ENCODE data around the gene DCLK1.
A peak's percentile ranks its signal among the peaks of the same experiment; 100 is the strongest.

DCLK1 gene

GRCh38 chr13:35865341-35866240, 265.6 kb downstream of the DCLK1 start:
- Histone ChIP-seq H3K9ac (ENCODE audit: low read length) (no peak overlapping the region), H3K9me3 (ENCODE audit: control insufficient read depth, low read depth, low read length) (no peaks in the 10 kb centered on the region), H3K36me3 (ENCODE audit: control insufficient read depth, low read depth, low read length) (no peaks in the 10 kb centered on the region), H3K4me1 (ENCODE audit: control insufficient read depth, low read depth, low read length) (no peaks in the 10 kb centered on the region), H3K4me3 (ENCODE audit: low read length) (no peak overlapping the region), H3K27me3 (ENCODE audit: control insufficient read depth, insufficient read depth, low read length) (no peaks in the 10 kb centered on the region), H3K27ac (ENCODE audit: low read length) (no peak overlapping the region)

DNA sequence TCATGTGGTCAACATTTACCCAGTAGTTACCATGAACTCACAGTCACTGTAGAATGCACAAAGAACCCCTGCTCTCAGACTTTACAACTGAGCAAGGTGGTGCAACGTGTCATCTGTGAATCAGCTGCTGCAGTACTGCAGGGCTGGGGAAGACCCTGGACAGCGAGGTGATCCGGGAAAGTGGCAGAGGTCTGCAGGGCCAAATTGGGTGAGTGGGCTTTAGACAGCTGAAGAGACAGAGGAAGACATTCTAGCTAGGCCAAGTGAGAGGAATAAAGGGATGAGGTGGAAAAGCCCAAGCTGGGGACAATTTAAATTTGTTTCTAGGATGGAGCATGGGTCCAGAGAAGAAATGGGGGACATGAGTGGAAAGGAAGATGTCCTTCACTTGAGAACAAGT, 270.5 kb downstream of the DCLK1 start:
- Histone ChIP-seq H3K36me3 (ENCODE audit: control insufficient read depth, low read depth, low read length) (no peaks in the 10 kb centered on the region), H3K27ac (ENCODE audit: low read length) (no peak overlapping the region), H3K9ac (ENCODE audit: low read length) (no peak overlapping the region), H3K27me3 (ENCODE audit: control insufficient read depth, insufficient read depth, low read length) (no peaks in the 10 kb centered on the region), H3K4me1 (ENCODE audit: control insufficient read depth, low read depth, low read length) (peaks cover 45% of the 10 kb centered on the region), H3K4me3 (ENCODE audit: low read length) (no peak overlapping the region), H3K9me3 (ENCODE audit: control insufficient read depth, low read depth, low read length) (no peaks in the 10 kb centered on the region)

DNA sequence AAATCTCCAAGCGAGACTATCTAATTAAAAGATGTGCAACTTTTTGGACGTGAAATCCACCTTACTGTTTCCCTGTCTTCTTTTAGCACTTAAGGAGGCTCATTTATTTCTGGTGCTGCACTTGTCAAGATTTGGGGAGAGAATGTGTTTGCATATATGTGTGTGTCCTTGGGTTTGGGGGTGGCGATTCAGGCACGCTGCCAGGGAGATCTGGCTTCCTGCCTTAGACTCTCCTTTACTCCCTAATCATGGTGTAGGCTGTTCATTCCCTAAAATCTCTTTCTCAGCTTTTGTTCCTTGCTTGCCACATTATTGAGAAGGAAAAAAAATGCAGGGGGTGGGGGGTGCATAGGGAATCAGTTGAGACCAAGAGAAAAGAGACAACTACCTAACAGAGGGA, 271.2 kb downstream of the DCLK1 start:
- Histone ChIP-seq H3K4me3 (ENCODE audit: low read length) (no peak overlapping the region), H3K4me1 (ENCODE audit: control insufficient read depth, low read depth, low read length) (peaks cover 49% of the 10 kb centered on the region), H3K9me3 (ENCODE audit: control insufficient read depth, low read depth, low read length) (no peaks in the 10 kb centered on the region), H3K27ac (ENCODE audit: low read length) (no peak overlapping the region), H3K36me3 (ENCODE audit: control insufficient read depth, low read depth, low read length) (no peaks in the 10 kb centered on the region), H3K9ac (ENCODE audit: low read length) (no peak overlapping the region), H3K27me3 (ENCODE audit: control insufficient read depth, insufficient read depth, low read length) (no peaks in the 10 kb centered on the region)

DNA sequence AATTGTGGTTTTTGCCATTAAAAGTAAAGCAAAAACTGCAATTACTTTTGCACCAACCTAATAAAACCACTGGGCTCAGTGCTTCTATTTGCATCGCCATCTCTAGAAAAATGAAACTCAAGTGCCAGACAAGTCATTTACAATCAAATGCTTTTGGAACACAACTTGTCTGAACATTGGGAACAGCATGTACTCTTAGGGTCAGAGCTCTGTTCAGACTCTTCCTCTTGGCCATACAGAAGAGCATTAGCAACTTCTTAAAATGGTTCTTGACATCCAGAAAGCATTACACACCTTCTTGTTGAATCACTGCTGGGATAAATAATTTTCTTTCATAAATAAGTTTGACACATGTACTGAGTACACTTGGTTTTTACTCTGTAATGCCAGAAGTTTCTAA, 272.5 kb downstream of the DCLK1 start:
- Histone ChIP-seq H3K4me3 (ENCODE audit: low read length) (no peak overlapping the region), H3K36me3 (ENCODE audit: control insufficient read depth, low read depth, low read length) (no peaks in the 10 kb centered on the region), H3K27me3 (ENCODE audit: control insufficient read depth, insufficient read depth, low read length) (no peaks in the 10 kb centered on the region), H3K9me3 (ENCODE audit: control insufficient read depth, low read depth, low read length) (no peaks in the 10 kb centered on the region), H3K9ac (ENCODE audit: low read length) (no peak overlapping the region), H3K27ac (ENCODE audit: low read length) (no peak overlapping the region), H3K4me1 (ENCODE audit: control insufficient read depth, low read depth, low read length) (peaks cover 59% of the 10 kb centered on the region)

DNA sequence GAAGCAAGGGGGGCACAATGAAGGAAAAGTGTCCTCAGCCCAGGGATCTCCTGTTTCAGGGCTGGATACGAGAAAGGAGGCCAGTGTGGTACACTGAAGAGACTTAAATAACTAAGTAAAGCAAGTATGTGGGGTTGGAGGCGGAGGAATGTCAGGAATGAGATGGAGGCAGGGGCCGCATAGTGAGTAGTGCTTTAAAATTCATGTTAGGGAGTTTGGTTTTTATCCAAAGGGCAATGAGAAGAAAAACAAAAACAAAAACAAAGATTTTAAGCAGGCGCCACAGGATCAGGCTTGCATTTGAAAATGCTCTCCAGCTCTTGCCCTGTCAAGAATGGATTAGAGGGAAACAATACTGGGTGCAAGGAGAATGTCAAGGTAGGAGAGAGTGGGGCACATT, 273.4 kb downstream of the DCLK1 start:
- peak overlapping the region; percentile 15 for H3K9ac ChIP-seq (ENCODE audit: low read length)
- peak overlapping the region; percentile 68 for H3K27ac ChIP-seq (ENCODE audit: low read length)
- peak overlapping the region; percentile 32 for H3K4me3 ChIP-seq (ENCODE audit: low read length)
- H3K4me1 ChIP-seq (ENCODE audit: control insufficient read depth, low read depth, low read length): peaks cover 59% of the 10 kb centered on the region
- H3K27me3 ChIP-seq (ENCODE audit: control insufficient read depth, insufficient read depth, low read length): no peaks in the 10 kb centered on the region
- H3K36me3 ChIP-seq (ENCODE audit: control insufficient read depth, low read depth, low read length): peaks cover 3% of the 10 kb centered on the region
- no peaks in the 10 kb centered on the region for H3K9me3 ChIP-seq (ENCODE audit: control insufficient read depth, low read depth, low read length)

DNA sequence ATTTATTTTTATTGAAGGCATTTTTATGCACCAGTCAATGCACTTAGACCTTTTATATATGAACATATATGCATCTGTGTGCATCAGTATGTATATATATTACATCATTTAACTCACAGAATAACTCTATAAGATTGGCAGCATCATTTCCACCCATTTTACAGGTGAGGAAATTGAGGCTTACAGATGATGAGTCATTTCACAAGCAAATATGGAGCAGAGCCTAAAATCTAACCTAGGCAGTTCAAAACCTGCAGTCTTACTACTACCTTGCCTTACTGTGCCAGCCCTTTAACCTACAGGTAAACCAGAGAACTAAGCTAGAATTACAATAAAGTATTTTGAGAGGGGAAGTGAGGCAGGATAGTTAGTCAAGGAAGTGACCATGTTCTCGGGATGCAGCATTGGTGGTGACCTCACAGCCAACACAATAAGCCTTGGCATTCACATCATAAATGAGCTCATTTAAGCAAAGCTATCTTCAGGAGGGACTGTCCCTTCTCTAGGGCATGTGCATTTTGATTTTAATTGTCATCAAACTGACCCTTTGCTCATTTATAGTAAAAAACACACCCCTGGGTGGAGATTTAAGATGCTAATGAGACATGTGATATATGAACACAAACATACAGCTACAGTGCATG, 274.3 kb downstream of the DCLK1 start:
- H3K9ac ChIP-seq (ENCODE audit: low read length): peak overlapping the region; percentile 15
- peak overlapping the region; percentile 68 for H3K27ac ChIP-seq (ENCODE audit: low read length)
- peak overlapping the region; percentile 32 for H3K4me3 ChIP-seq (ENCODE audit: low read length)
- H3K9me3 ChIP-seq (ENCODE audit: control insufficient read depth, low read depth, low read length): no peaks in the 10 kb centered on the region
- peaks cover 7% of the 10 kb centered on the region for H3K36me3 ChIP-seq (ENCODE audit: control insufficient read depth, low read depth, low read length)
- H3K4me1 ChIP-seq (ENCODE audit: control insufficient read depth, low read depth, low read length): peaks cover 59% of the 10 kb centered on the region
- no peaks in the 10 kb centered on the region for H3K27me3 ChIP-seq (ENCODE audit: control insufficient read depth, insufficient read depth, low read length)

DNA sequence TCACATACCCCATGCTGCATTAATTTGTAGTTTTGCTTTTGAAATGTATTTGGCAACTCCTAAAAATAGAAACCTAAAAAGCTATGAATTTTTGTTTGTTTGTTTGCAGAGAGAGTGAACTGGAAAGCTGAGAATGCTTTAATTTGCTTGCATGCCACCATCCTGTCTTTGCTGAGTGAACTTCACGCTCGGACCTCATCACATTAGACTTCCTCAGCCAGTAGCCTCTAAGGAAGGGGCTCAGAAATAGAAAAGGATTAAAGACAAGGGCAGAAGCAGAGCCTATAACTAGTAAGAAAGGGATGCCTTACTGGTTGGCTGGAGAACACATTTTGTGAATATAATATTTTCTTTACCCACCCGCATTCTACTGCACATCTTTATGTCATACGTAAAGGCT, 275.1 kb downstream of the DCLK1 start:
- H3K27me3 ChIP-seq (ENCODE audit: control insufficient read depth, insufficient read depth, low read length): no peaks in the 10 kb centered on the region
- peaks cover 7% of the 10 kb centered on the region for H3K36me3 ChIP-seq (ENCODE audit: control insufficient read depth, low read depth, low read length)
- peak overlapping the region; percentile 63 for H3K9ac ChIP-seq (ENCODE audit: low read length)
- H3K4me1 ChIP-seq (ENCODE audit: control insufficient read depth, low read depth, low read length): peaks cover 59% of the 10 kb centered on the region
- peak overlapping the region; percentile 66 for H3K27ac ChIP-seq (ENCODE audit: low read length)
- H3K9me3 ChIP-seq (ENCODE audit: control insufficient read depth, low read depth, low read length): no peaks in the 10 kb centered on the region
- H3K4me3 ChIP-seq (ENCODE audit: low read length): peak overlapping the region; percentile 63

- Histone ChIP-seq H3K4me1 (ENCODE audit: control insufficient read depth, low read depth, low read length) (peaks cover 59% of the 10 kb centered on the region), H3K9ac (ENCODE audit: low read length) (peak overlapping the region; percentile 63), H3K9me3 (ENCODE audit: control insufficient read depth, low read depth, low read length) (no peaks in the 10 kb centered on the region), H3K36me3 (ENCODE audit: control insufficient read depth, low read depth, low read length) (peaks cover 7% of the 10 kb centered on the region), H3K27ac (ENCODE audit: low read length) (peak overlapping the region; percentile 66), H3K4me3 (ENCODE audit: low read length) (peak overlapping the region; percentile 63), H3K27me3 (ENCODE audit: control insufficient read depth, insufficient read depth, low read length) (no peaks in the 10 kb centered on the region)
Measured at GRCh38 chr13:35855531-35856019, 275.6 kb downstream of the DCLK1 start.

DNA sequence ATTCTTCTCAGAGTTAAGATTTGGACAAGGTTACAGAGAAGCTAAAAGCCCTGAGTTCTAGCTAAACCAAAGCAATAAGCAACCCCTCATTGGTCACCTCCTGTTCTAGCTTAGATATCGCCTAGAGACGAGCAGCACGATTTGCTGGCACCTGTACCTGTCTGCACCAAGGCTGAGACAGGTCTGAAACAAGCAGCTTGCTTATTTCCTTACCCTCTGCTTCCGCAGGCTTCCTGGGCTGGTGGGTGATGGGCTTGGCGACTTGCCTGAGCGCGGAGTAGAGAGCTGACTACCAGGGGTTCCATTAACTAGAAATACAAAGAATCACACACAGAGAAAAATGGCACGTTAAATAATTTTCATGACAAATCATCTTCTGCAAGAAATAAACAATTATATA, 276.9 kb downstream of the DCLK1 start:
- H3K27ac ChIP-seq (ENCODE audit: low read length): no peak overlapping the region
- H3K9me3 ChIP-seq (ENCODE audit: control insufficient read depth, low read depth, low read length): no peaks in the 10 kb centered on the region
- peak overlapping the region; percentile 63 for H3K4me3 ChIP-seq (ENCODE audit: low read length)
- H3K9ac ChIP-seq (ENCODE audit: low read length): no peak overlapping the region
- H3K4me1 ChIP-seq (ENCODE audit: control insufficient read depth, low read depth, low read length): peaks cover 57% of the 10 kb centered on the region
- H3K36me3 ChIP-seq (ENCODE audit: control insufficient read depth, low read depth, low read length): peaks cover 7% of the 10 kb centered on the region
- no peaks in the 10 kb centered on the region for H3K27me3 ChIP-seq (ENCODE audit: control insufficient read depth, insufficient read depth, low read length)

- peaks cover 39% of the 10 kb centered on the region for H3K4me1 ChIP-seq (ENCODE audit: control insufficient read depth, low read depth, low read length)
- H3K36me3 ChIP-seq (ENCODE audit: control insufficient read depth, low read depth, low read length): peaks cover 7% of the 10 kb centered on the region
- no peaks in the 10 kb centered on the region for H3K27me3 ChIP-seq (ENCODE audit: control insufficient read depth, insufficient read depth, low read length)
- no peaks in the 10 kb centered on the region for H3K9me3 ChIP-seq (ENCODE audit: control insufficient read depth, low read depth, low read length)
- no peak overlapping the region for H3K4me3 ChIP-seq (ENCODE audit: low read length)
- H3K9ac ChIP-seq (ENCODE audit: low read length): no peak overlapping the region
- no peak overlapping the region for H3K27ac ChIP-seq (ENCODE audit: low read length)
Measured at GRCh38 chr13:35851881-35852280, 279.3 kb downstream of the DCLK1 start.

- no peaks in the 10 kb centered on the region for H3K9me3 ChIP-seq (ENCODE audit: control insufficient read depth, low read depth, low read length)
- H3K4me3 ChIP-seq (ENCODE audit: low read length): no peak overlapping the region
- H3K4me1 ChIP-seq (ENCODE audit: control insufficient read depth, low read depth, low read length): peaks cover 33% of the 10 kb centered on the region
- H3K36me3 ChIP-seq (ENCODE audit: control insufficient read depth, low read depth, low read length): peaks cover 7% of the 10 kb centered on the region
- no peaks in the 10 kb centered on the region for H3K27me3 ChIP-seq (ENCODE audit: control insufficient read depth, insufficient read depth, low read length)
- H3K27ac ChIP-seq (ENCODE audit: low read length): no peak overlapping the region
- H3K9ac ChIP-seq (ENCODE audit: low read length): no peak overlapping the region
Measured at GRCh38 chr13:35851356-35851755, 279.8 kb downstream of the DCLK1 start.
